MCF 10A (cell line): ENCODE measurements around the gene GSG1L. TPM values are rescaled to one million over a fixed set of nuclear protein-coding genes. Genes with fewer than 3 reads are reported as not detected.

ENCODE experiments used
- BruUV-seq: library from RNA; stranded (reverse); fragments of 400-500 nt; replicated peaks from 2 replicates; lab custom pipeline; 2021; lab: Mats Ljungman, UMichigan
- CTCF ChIA-PET: fragments of 300-600 bp; sonication (Branson Sonifier 250); formaldehyde crosslinking; extraction: SDS; loops from one replicate; lab custom pipeline; 2021; ENCODE audit warnings: antibody characterized with exemption, inconsistent platforms; lab: Yijun Ruan, JAX
- POLR2A ChIA-PET: fragments of 300-600, 350-650 bp; sonication (Branson Sonifier 250); formaldehyde crosslinking; extraction: SDS; loops from one replicate; lab custom pipeline; 2020; ENCODE audit warnings: antibody characterized with exemption, inconsistent platforms; lab: Yijun Ruan, JAX
- DNase-seq: peaks from one replicate; pipeline ENCODE4 v3.0.0-alpha.2; 2018; ENCODE audit not compliant: unreplicated experiment
- H3K27ac Mint-ChIP-seq: one replicate; pipeline ENCODE4 v1.8.0; 2022; ENCODE audit warnings: mild to moderate bottlenecking, low read depth, mixed read lengths; ENCODE audit not compliant: unreplicated experiment
- H3K27me3 Mint-ChIP-seq: one replicate; pipeline ENCODE4 v1.8.0; 2022; ENCODE audit warnings: mixed read lengths; ENCODE audit not compliant: insufficient read depth, unreplicated experiment
- H3K36me3 Mint-ChIP-seq: one replicate; pipeline ENCODE4 v1.8.0; 2022; ENCODE audit warnings: mild to moderate bottlenecking, moderate library complexity, mixed read lengths; ENCODE audit not compliant: insufficient read depth, unreplicated experiment
- H3K4me1 Mint-ChIP-seq: one replicate; pipeline ENCODE4 v1.8.0; 2022; ENCODE audit warnings: mixed read lengths; ENCODE audit not compliant: insufficient read depth, unreplicated experiment
- H3K4me3 Mint-ChIP-seq: one replicate; pipeline ENCODE4 v1.8.0; 2022; ENCODE audit warnings: mild to moderate bottlenecking, moderate library complexity, mixed read lengths; ENCODE audit not compliant: unreplicated experiment
- H3K9me3 Mint-ChIP-seq: one replicate; pipeline ENCODE4 v1.8.0; 2022; ENCODE audit warnings: mixed read lengths; ENCODE audit not compliant: unreplicated experiment
- CTCF ChIP-seq: fragments of 200-600 bp; IDR thresholded peaks from one replicate; pipeline ENCODE4 v1.8.0; 2022; ENCODE audit warnings: antibody characterized with exemption, mild to moderate bottlenecking; ENCODE audit not compliant: unreplicated experiment
- intact Hi-C: fragments of 100-400 bp; cut with micrococcal nuclease; formaldehyde crosslinking; loops from 2 replicates; pipeline ENCODE4 v1.14.1; 2022
- total RNA-seq: library from RNA; stranded (reverse); gene quantifications from 2 replicates; pipeline ENCODE4 v1.2.3, GENCODE V29; 2022

GSG1L gene
- total RNA-seq, 1 experiment from 2014 or later, result not detected

DNA sequence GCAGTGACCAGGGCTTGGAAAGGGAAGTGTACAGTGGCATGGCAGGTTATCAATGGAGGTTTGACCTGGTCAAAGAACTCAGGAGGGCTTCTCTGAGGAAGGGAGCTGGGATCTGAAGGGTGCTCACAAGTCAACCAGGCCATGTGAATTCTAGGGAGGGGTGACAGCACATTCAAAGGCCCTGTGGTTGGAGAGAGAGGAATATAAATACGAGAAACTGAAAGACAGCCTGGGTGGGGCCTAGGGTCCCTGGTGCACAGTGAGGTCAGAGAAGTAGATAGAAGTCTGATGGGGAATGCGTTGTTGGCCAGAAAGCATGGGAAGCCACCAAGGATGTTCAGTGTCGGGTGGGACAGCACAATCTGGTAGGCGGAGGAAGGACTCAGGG lies 302.7 kb downstream of the GSG1L start:
- TF ChIP-seq CTCF, result no peak
- CTCF ChIA-PET, result no interaction called here
- H3K4me1 Mint-ChIP-seq, result no peaks in the 10 kb centered on the region
- H3K36me3 Mint-ChIP-seq, result peaks cover 15% of the 10 kb centered on the region
- no peak for DNase-seq
- H3K9me3 Mint-ChIP-seq, result no peaks in the 10 kb centered on the region
- intact Hi-C loops, result no loop called here
- no peak overlapping the region for H3K4me3 Mint-ChIP-seq
- no peaks in the 10 kb centered on the region for H3K27me3 Mint-ChIP-seq
- H3K27ac Mint-ChIP-seq, result no peak overlapping the region
- no TSS peak for BruUV-seq
- POLR2A ChIA-PET, result no interaction called here

DNA sequence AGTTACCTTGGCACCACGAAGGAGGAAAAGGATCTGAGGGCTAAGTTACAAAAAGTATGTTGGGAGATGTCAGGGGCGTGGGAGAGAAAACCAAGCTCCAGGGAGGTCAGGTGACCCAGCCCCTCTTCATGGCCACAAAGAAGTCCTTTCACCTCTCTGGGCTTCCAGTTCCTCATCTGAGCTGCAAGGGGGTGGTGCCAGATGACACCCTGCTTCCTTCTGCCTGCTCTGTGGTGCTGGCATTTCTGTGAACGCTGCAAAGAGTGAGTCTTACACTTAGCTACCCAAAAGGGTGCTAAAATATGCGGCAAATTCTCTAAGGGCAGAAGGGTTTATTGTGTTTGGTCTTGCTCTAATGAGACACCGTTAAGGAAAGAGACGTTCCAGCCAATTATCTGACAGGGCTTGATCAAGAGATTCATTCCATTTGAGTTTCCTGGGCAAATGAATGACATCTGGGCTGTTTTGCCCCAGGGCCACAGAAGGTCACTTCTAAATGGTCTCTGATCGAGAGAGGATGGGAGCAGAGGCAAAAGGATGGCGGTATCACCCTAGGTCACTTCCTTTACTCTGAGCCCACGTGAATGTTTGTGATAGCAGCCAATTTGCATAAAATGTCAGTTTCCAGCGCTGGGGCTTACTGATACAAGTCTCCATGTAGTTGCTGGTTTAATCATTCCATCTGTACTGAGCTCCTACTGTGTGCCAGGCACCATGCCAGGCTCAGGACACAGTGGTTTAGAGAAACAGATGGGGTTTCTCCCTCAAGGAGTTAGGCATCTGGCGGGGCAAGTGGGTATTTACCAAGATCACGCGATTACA lies 303.3 kb downstream of the GSG1L start:
- no peak for TF ChIP-seq CTCF
- POLR2A ChIA-PET, result no interaction called here
- no peaks in the 10 kb centered on the region for H3K9me3 Mint-ChIP-seq
- H3K27ac Mint-ChIP-seq, result no peak overlapping the region
- H3K4me3 Mint-ChIP-seq, result no peak overlapping the region
- peaks cover 15% of the 10 kb centered on the region for H3K36me3 Mint-ChIP-seq
- DNase-seq, result no peak
- BruUV-seq, result no TSS peak
- H3K4me1 Mint-ChIP-seq, result no peaks in the 10 kb centered on the region
- CTCF ChIA-PET, result no interaction called here
- H3K27me3 Mint-ChIP-seq, result no peaks in the 10 kb centered on the region
- intact Hi-C loops, result no loop called here

DNA sequence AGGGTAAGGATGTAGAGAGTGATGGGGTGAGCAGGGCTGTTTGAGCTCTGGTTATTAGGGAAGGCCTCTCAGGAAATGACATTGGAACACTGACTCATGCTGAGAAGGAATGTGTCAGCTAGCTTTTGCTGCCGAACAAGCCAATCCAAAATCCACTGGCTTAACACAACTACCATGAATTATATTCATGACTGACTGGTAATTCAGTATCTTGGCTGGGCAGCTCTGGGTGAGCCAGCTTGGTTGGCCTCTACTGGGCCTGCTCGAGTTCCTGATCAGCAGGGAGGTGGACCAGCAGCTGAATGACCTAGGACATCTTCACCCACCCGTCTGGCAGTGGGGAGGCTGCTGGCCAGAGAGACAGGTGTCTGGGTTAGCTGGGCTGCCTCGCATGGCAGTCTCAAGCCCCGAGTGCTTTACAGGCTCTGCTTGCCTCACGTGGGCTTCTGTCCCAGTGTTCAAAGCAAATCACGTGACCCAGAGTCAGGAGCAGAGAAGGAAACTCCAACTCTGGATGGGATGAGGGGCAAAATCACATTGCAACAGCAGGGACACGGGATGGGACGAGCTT lies 304.1 kb downstream of the GSG1L start:
- intact Hi-C loops, result no loop called here
- POLR2A ChIA-PET, result no interaction called here
- DNase-seq, result peak; percentile 2
- Mint-ChIP-seq H3K27ac (no peak overlapping the region), H3K4me3 (no peak overlapping the region), H3K9me3 (no peaks in the 10 kb centered on the region), H3K27me3 (no peaks in the 10 kb centered on the region), H3K36me3 (peaks cover 15% of the 10 kb centered on the region), H3K4me1 (no peaks in the 10 kb centered on the region)
- BruUV-seq, result no TSS peak
- no peak for TF ChIP-seq CTCF
- CTCF ChIA-PET, result no interaction called here

DNA sequence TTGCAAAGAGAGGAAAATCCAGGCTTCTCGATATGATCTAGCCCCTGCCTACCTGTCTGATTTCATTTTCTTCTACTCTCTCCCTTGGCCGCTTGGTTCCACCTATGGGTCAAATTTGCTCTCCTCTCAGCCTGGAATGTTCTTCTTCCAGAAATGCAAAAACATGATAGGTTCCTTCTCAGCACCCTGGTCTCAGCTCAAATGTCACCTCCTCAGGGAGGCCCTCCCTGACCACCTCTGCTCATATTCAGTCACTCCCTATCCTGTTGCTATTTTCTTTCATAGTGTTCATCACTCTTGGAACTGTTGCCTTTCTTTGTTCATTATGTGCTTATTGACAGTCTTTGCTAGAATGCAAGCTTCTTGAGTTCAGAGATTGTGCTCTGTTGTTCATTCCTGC lies 305.0 kb downstream of the GSG1L start:
- no peak overlapping the region for H3K27ac Mint-ChIP-seq
- no peak for TF ChIP-seq CTCF
- no peaks in the 10 kb centered on the region for H3K4me1 Mint-ChIP-seq
- no peak overlapping the region for H3K4me3 Mint-ChIP-seq
- intact Hi-C loops, result no loop called here
- no peak for DNase-seq
- ChIA-PET POLR2A (no interaction called here), CTCF (no interaction called here)
- H3K27me3 Mint-ChIP-seq, result no peaks in the 10 kb centered on the region
- no TSS peak for BruUV-seq
- peaks cover 10% of the 10 kb centered on the region for H3K36me3 Mint-ChIP-seq
- no peaks in the 10 kb centered on the region for H3K9me3 Mint-ChIP-seq
